ENCODE data around the gene TEK. TPM values are rescaled to one million over a fixed set of nuclear protein-coding genes. Genes with fewer than 3 reads are reported as not detected.

The TEK gene
- polyA plus RNA-seq, 1 donor from 2014 or later: not detected

GRCh38 chr9:27273186-27273585, 164.2 kb downstream of the TEK start:
- Mint-ChIP-seq H3K27me3 (peaks cover 1% of the 10 kb centered on the region), H3K27ac (no peak overlapping the region), H3K9me3 (no peaks in the 10 kb centered on the region), H3K4me1 (peaks cover 1 to 7% (median 5%) of the 10 kb centered on the region in 3 donors), H3K36me3 (peaks cover 2% of the 10 kb centered on the region), H3K4me3 (no peak overlapping the region)

GRCh38 chr9:27276193-27277030, 167.4 kb downstream of the TEK start:
- no peaks in the 10 kb centered on the region for H3K27me3 Mint-ChIP-seq
- peaks cover 2% of the 10 kb centered on the region for H3K36me3 Mint-ChIP-seq
- H3K4me3 Mint-ChIP-seq: no peak overlapping the region
- H3K4me1 Mint-ChIP-seq: peaks cover 1 to 12% (median 11%) of the 10 kb centered on the region in 3 donors
- no peak overlapping the region for H3K27ac Mint-ChIP-seq
- no peaks in the 10 kb centered on the region for H3K9me3 Mint-ChIP-seq

- peaks cover 2% of the 10 kb centered on the region for H3K27me3 Mint-ChIP-seq
- no peaks in the 10 kb centered on the region for H3K9me3 Mint-ChIP-seq
- peaks cover 1 to 14% (median 11%) of the 10 kb centered on the region in 3 donors for H3K4me1 Mint-ChIP-seq
- H3K27ac Mint-ChIP-seq: no peak overlapping the region
- no peaks in the 10 kb centered on the region for H3K36me3 Mint-ChIP-seq
- H3K4me3 Mint-ChIP-seq: no peak overlapping the region
Measured at GRCh38 chr9:27278374-27278773, 169.3 kb downstream of the TEK start.

- Mint-ChIP-seq H3K4me1 (peaks cover 1 to 14% (median 11%) of the 10 kb centered on the region in 3 donors), H3K36me3 (no peaks in the 10 kb centered on the region), H3K4me3 (no peak overlapping the region), H3K9me3 (no peaks in the 10 kb centered on the region), H3K27me3 (peaks cover 2% of the 10 kb centered on the region), H3K27ac (no peak overlapping the region)
Measured at GRCh38 chr9:27279611-27280010, 170.6 kb downstream of the TEK start.

Other genes with a start within 250 kb of the TEK start
- gene CAAP1, start 216.4 kb upstream of the TEK start, polyA plus RNA-seq: 19.8 TPM
- 18.6 TPM for gene PLAA, start 162.0 kb upstream of the TEK start, polyA plus RNA-seq
- 18.6 TPM for gene IFT74, start 152.8 kb upstream of the TEK start, polyA plus RNA-seq
- gene LRRC19, start 103.6 kb upstream of the TEK start, polyA plus RNA-seq: not detected
- 0.35 TPM for gene EQTN, start 187.9 kb downstream of the TEK start, polyA plus RNA-seq